Measurements from ENCODE around the gene PDXDC1. TPM values are rescaled to one million over a fixed set of nuclear protein-coding genes. Genes with fewer than 3 reads are reported as not detected.
A peak's percentile ranks its signal among the peaks of the same experiment; 100 is the strongest.
"Not testable (repeated sequence)": the region's sequence is repeated elsewhere in the genome, so short reads cannot be mapped to it uniquely, and the experiment has no call there.

The PDXDC1 gene
- total and polyA plus RNA-seq, 4 experiments from 2014 or later: 11.1 to 86.7 (median 60.6) TPM

DNA sequence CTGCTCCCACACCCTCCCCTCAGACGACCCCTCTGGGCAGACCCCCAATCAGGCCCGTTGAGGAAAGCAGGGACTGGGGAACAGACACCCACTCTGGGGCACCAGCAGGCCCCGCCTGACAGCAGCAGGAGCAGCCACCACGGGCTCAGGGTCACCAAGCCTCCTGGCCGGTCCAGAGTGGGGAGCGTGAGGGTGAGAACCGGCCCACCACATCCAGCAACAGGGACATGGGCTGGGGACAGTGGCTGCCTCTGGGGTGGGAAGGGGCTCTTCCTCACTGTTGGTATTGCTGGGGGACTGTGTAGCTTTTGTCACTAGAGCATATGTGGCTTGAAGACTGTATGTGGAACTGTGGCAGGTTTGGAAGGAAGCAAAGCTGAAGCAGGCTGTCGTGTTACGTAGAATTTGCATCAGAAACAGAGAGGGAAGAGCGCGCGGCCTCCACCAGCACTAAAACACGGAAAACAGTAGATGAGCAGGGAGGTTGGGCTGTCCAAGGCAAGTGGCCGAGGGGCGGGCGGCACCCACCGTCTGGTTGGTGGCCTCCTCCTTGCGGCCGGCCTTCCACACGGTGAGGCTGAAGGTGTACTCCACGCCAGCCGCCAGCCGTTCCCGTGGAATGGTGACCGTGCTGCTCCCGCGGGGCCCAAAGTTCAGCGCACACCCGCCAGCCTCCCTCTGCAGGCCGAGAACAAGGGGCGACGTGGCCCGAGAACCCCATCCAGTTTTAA, 160.1 kb downstream of the PDXDC1 start:
- H3K4me3 Mint-ChIP-seq; H3K27me3 ChIP-seq (ENCODE audit: insufficient read depth, low read length); H3K27ac Mint-ChIP-seq; POLR2A ChIA-PET (ENCODE audit: partially characterized antibody); H3K9me3 ChIP-seq (ENCODE audit: control insufficient read depth in 1 of 2, low read length in 2 of 2); H3K4me1 ChIP-seq (ENCODE audit: insufficient read depth, low read length); H3K4me3 ChIP-seq (ENCODE audit: low read length in 2 of 2); DNase-seq; H3K27ac ChIP-seq (ENCODE audit: low read depth, low read length); H3K36me3 ChIP-seq (ENCODE audit: insufficient read depth, low read length); H3K36me3 Mint-ChIP-seq; H3K4me1 Mint-ChIP-seq; H3K27me3 Mint-ChIP-seq; H3K9me3 Mint-ChIP-seq; intact Hi-C loops (cut with micrococcal nuclease): not testable (repeated sequence)
- CTCF ChIA-PET (ENCODE audit: partially characterized antibody): interaction anchor here (0.6 kb wide), 1 partner anchor 573 kb away, joined by 3 read pairs; no protein-coding TSS in a partner anchor

DNA sequence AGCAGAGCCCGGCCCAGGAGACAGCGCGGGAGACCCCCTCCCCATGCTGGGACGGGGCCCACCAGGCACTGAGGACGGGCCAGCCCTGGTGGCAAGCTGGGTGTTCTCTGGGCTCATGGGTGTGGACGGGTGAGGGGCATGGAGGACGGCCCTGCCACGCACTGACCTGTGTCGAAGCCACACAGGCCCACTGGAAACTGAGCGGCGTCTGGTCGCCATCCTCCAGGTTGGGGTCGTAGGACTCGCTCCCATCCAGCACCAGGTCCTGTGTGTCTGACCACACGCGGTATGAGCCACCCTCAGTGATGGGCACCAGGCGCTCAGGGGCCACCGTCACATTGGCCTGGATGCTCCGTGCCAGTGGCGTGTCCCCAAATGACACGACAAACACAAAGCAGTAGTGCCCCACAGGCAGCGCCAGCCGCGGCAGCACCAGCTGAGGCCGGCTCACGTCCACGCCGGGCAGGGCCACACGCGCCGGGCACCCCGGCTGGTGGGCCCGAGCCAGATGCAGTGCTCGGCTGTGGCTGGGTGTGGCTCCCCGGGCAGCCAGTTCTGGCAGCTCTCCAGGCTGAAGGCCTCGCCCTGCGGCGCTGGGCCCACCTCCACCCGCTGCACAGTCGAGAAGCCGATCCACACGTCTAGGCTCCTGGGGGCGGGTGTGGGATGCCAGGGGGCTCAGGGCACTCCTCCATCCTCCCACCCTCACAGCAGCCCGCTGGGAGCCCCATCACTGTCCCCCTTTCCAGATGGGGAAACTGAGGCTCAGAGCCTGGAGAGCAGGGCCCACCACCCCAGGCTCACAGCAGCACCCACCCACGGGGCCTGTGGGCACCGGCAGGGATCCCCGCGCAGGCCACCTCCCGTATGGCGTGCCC, 160.9 kb downstream of the PDXDC1 start:
- H3K9me3 Mint-ChIP-seq; intact Hi-C loops (cut with micrococcal nuclease); DNase-seq; H3K27me3 ChIP-seq (ENCODE audit: insufficient read depth, low read length); H3K4me3 Mint-ChIP-seq; H3K9me3 ChIP-seq (ENCODE audit: control insufficient read depth in 1 of 2, low read length in 2 of 2); H3K4me3 ChIP-seq (ENCODE audit: low read length in 2 of 2); H3K27ac ChIP-seq (ENCODE audit: low read depth, low read length); H3K4me1 Mint-ChIP-seq; H3K36me3 ChIP-seq (ENCODE audit: insufficient read depth, low read length); H3K36me3 Mint-ChIP-seq; POLR2A ChIA-PET (ENCODE audit: partially characterized antibody); H3K4me1 ChIP-seq (ENCODE audit: insufficient read depth, low read length); H3K27ac Mint-ChIP-seq; H3K27me3 Mint-ChIP-seq: not testable (repeated sequence)
- CTCF ChIA-PET (ENCODE audit: partially characterized antibody): interaction anchor here (0.6 kb wide), 1 partner anchor 572 kb away, joined by 3 read pairs; no protein-coding TSS in a partner anchor

- H3K36me3 ChIP-seq (ENCODE audit: insufficient read depth, low read length); H3K36me3 Mint-ChIP-seq; H3K9me3 Mint-ChIP-seq; H3K4me3 ChIP-seq (ENCODE audit: low read length in 2 of 2); CTCF ChIA-PET (ENCODE audit: partially characterized antibody); H3K27ac Mint-ChIP-seq; H3K27me3 ChIP-seq (ENCODE audit: insufficient read depth, low read length); intact Hi-C loops (cut with micrococcal nuclease); POLR2A ChIA-PET (ENCODE audit: partially characterized antibody); H3K9me3 ChIP-seq (ENCODE audit: control insufficient read depth in 1 of 2, low read length in 2 of 2); DNase-seq; H3K4me1 ChIP-seq (ENCODE audit: insufficient read depth, low read length); H3K4me3 Mint-ChIP-seq; H3K27me3 Mint-ChIP-seq; H3K27ac ChIP-seq (ENCODE audit: low read depth, low read length); H3K4me1 Mint-ChIP-seq: not testable (repeated sequence)
These were observed 162.7 kb downstream of the PDXDC1 start for GRCh38 chr16:15137514-15137913.

DNA sequence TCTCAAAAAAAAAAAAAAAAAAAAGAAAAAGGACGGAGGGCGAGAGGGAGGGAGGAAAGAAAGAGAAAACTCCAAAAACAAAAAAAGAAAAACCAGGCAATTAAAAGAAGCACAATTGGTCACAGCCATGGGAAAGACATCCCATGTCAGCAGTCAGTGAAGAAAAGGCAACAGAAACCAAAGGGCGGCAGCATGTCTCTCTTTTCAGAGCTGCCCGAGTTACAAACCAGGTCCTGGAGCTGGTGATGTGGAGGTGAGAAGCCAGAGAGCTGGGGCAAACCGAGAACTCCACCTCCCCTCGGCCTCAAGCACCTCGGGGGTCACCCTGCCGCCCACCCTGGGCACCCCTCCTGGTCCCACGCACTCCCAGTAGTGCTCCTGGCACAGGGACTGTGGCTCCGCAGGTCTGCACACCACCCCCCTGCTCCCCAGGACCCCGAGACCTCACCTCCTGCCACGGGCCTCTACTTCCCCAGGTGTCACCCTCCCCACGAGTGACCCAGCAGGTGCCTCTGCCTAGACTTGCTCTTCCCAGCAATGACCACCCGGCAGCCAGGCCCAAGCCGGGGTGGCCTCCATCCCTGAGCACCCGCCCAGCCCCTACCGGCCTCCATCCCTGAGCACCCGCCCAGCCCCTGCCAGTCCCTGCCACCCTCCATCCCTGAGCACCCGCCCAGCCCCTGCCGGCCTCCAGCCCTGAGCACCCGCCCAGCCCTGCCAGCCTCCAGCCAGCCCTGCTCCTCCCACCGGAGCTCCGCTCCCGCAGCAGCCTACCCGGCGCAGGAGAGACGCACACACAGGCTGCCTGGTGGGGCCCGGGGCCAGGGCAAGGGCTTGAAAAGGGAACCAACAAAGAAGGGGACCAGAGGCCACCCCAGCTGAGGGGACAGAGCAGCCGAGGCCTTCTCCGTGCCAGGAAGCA, 165.9 kb downstream of the PDXDC1 start:
- H3K4me1 Mint-ChIP-seq; H3K27me3 Mint-ChIP-seq; POLR2A ChIA-PET (ENCODE audit: partially characterized antibody); H3K9me3 ChIP-seq (ENCODE audit: control insufficient read depth in 1 of 2, low read length in 2 of 2); H3K4me3 ChIP-seq (ENCODE audit: low read length in 2 of 2); H3K9me3 Mint-ChIP-seq; intact Hi-C loops (cut with micrococcal nuclease); H3K4me3 Mint-ChIP-seq; H3K27ac ChIP-seq (ENCODE audit: low read depth, low read length); H3K36me3 Mint-ChIP-seq; H3K36me3 ChIP-seq (ENCODE audit: insufficient read depth, low read length); H3K27me3 ChIP-seq (ENCODE audit: insufficient read depth, low read length); H3K4me1 ChIP-seq (ENCODE audit: insufficient read depth, low read length); CTCF ChIA-PET (ENCODE audit: partially characterized antibody): not testable (repeated sequence)
- peak overlapping the region in 1 of 7 donors; percentile 22 for H3K27ac Mint-ChIP-seq
- peak in 1 of 5 donors; percentile 38 for DNase-seq

DNA sequence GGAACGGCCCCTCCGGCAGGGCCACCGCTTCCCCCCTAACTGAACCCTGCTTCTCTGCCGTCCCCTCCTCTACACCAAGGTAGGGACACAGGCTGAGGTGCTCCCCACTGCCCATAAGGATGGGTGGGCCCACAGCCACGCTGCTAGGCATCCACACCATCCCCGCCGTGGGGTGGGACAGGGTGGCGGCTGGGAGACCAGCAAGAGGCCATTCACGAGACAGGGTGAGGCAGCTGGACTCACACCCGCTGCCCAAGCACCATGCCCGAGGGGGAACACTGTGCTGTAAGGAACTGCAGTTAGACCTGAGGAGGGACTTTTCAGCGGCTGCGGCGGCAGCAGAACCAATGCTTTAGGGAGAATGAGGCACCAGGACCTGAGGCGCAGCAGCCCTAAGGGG, 166.8 kb downstream of the PDXDC1 start:
- no peak overlapping the region for H3K4me3 ChIP-seq (ENCODE audit: low read length in 2 of 2)
- POLR2A ChIA-PET (ENCODE audit: partially characterized antibody): no interaction called here
- intact Hi-C loops (cut with micrococcal nuclease): no loop called here
- no peaks in the 10 kb centered on the region for H3K36me3 ChIP-seq (ENCODE audit: insufficient read depth, low read length)
- H3K36me3 Mint-ChIP-seq: no peaks in the 10 kb centered on the region
- H3K9me3 Mint-ChIP-seq: no peaks in the 10 kb centered on the region
- no peaks in the 10 kb centered on the region for H3K27me3 Mint-ChIP-seq
- no peak for DNase-seq
- H3K9me3 ChIP-seq (ENCODE audit: control insufficient read depth in 1 of 2, low read length in 2 of 2): no peaks in the 10 kb centered on the region
- no peaks in the 10 kb centered on the region for H3K4me1 ChIP-seq (ENCODE audit: insufficient read depth, low read length)
- H3K27ac ChIP-seq (ENCODE audit: low read depth, low read length): no peak overlapping the region
- H3K4me3 Mint-ChIP-seq: no peak overlapping the region
- H3K4me1 Mint-ChIP-seq: peaks cover 0 to 10% (median under 1%) of the 10 kb centered on the region in 4 donors
- no peaks in the 10 kb centered on the region for H3K27me3 ChIP-seq (ENCODE audit: insufficient read depth, low read length)
- CTCF ChIA-PET (ENCODE audit: partially characterized antibody): no interaction called here
- peak overlapping the region in 1 of 7 donors; percentile 10 for H3K27ac Mint-ChIP-seq

GRCh38 chr16:15142107-15142890, 167.5 kb downstream of the PDXDC1 start:
- H3K9me3 ChIP-seq (ENCODE audit: control insufficient read depth in 1 of 2, low read length in 2 of 2); H3K27me3 ChIP-seq (ENCODE audit: insufficient read depth, low read length); H3K4me3 Mint-ChIP-seq; H3K9me3 Mint-ChIP-seq; H3K36me3 Mint-ChIP-seq; DNase-seq; H3K27ac ChIP-seq (ENCODE audit: low read depth, low read length); H3K4me1 ChIP-seq (ENCODE audit: insufficient read depth, low read length); H3K27me3 Mint-ChIP-seq; intact Hi-C loops (cut with micrococcal nuclease); H3K4me3 ChIP-seq (ENCODE audit: low read length in 2 of 2); H3K36me3 ChIP-seq (ENCODE audit: insufficient read depth, low read length); H3K27ac Mint-ChIP-seq; POLR2A ChIA-PET (ENCODE audit: partially characterized antibody); CTCF ChIA-PET (ENCODE audit: partially characterized antibody): not testable (repeated sequence)
- H3K4me1 Mint-ChIP-seq: peaks cover 0 to 10% (median under 1%) of the 10 kb centered on the region in 4 donors

Data from CD4-positive, alpha-beta memory T cell (primary cell).